ENCODE data around the gene TMEM218.
A peak's percentile ranks its signal among the peaks of the same experiment; 100 is the strongest.

TMEM218 gene

GRCh38 chr11:125069008-125069407 lies 42.4 kb downstream of the TMEM218 start:
- TF ChIP-seq NFIC (IDR thresholded peaks at IDR 0.05) (no peak), FOXM1 (IDR thresholded peaks at IDR 0.05; ENCODE audit: borderline replicate concordance, low read depth) (no peak)

DNA sequence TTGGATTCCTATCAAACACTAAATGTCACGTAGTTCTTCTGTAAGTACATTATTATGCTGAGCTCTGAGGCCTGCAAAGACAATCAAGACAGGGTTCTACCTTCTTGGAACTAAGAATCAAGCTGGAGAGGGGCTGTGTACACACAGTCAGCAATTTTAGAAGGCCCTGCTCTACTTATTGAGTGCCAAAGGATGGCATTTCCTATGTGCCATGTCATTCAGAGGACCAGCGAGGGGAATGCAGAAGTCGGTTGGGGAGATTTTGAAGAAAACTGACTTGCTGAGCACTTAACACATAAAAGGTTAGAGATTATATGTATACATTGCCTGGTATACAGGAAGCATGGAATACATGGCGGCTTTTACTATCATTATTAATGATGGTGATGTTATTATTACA lies 43.1 kb downstream of the TMEM218 start:
- TF ChIP-seq USF1 (IDR thresholded peaks at IDR 0.05) (no peak), FOXM1 (IDR thresholded peaks at IDR 0.05; ENCODE audit: borderline replicate concordance, low read depth) (no peak)

- no peak for TF ChIP-seq ZBTB7A (IDR thresholded peaks at IDR 0.05; ENCODE audit: low read depth)
- no peak for TF ChIP-seq FOXM1 (IDR thresholded peaks at IDR 0.05; ENCODE audit: borderline replicate concordance, low read depth)
- no peak for TF ChIP-seq TEAD4 (IDR thresholded peaks at IDR 0.05)
Observed at GRCh38 chr11:125064070-125064469, 47.4 kb downstream of the TMEM218 start.

GRCh38 chr11:125063429-125064043 lies 47.9 kb downstream of the TMEM218 start:
- TF ChIP-seq EGR1 (IDR thresholded peaks at IDR 0.05): no peak
- TF ChIP-seq FOXM1 (IDR thresholded peaks at IDR 0.05; ENCODE audit: borderline replicate concordance, low read depth): no peak
- no peak for TF ChIP-seq REST (IDR thresholded peaks at IDR 0.05; ENCODE audit: low read depth)
- TF ChIP-seq CEBPB (IDR thresholded peaks at IDR 0.05): no peak
- TF ChIP-seq TEAD4 (IDR thresholded peaks at IDR 0.05): no peak
- TF ChIP-seq, protein P1, sequence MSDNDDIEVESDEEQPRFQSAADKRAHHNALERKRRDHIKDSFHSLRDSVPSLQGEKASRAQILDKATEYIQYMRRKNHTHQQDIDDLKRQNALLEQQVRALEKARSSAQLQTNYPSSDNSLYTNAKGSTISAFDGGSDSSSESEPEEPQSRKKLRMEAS (IDR thresholded peaks at IDR 0.05): no peak
- no peak for TF ChIP-seq USF1 (IDR thresholded peaks at IDR 0.05)
- TF ChIP-seq ZBTB7A (IDR thresholded peaks at IDR 0.05; ENCODE audit: low read depth): no peak
- no peak for TF ChIP-seq YY1 (IDR thresholded peaks at IDR 0.05; ENCODE audit: low read depth)
- no peak for TF ChIP-seq CREB1 (IDR thresholded peaks at IDR 0.05; ENCODE audit: low read depth)
- no peak for TF ChIP-seq TAF1 (IDR thresholded peaks at IDR 0.05; ENCODE audit: low read depth)
- TF ChIP-seq EP300 (IDR thresholded peaks at IDR 0.05; ENCODE audit: borderline replicate concordance): no peak
- no peak for TF ChIP-seq NFIC (IDR thresholded peaks at IDR 0.05)
- TF ChIP-seq RAD21 (IDR thresholded peaks at IDR 0.05; ENCODE audit: low read depth): no peak
- TF ChIP-seq TCF12 (IDR thresholded peaks at IDR 0.05; ENCODE audit: low read depth): no peak

- TF ChIP-seq RAD21 (IDR thresholded peaks at IDR 0.05; ENCODE audit: low read depth) (0 out of 2 replicates have a peak, but pooled peaks have one; percentile 10), EP300 (IDR thresholded peaks at IDR 0.05; ENCODE audit: borderline replicate concordance) (no peak)
Observed at GRCh38 chr11:125062931-125063428, 48.4 kb downstream of the TMEM218 start, which contains the start of gene SLC37A2. Gene SLC37A2 (plus strand): TSS chr11:125063305. CDS start chr11:125063368, 63 bp downstream.

GRCh38 chr11:125062218-125062930 lies 49.1 kb downstream of the TMEM218 start:
- TF ChIP-seq TCF12 (IDR thresholded peaks at IDR 0.05; ENCODE audit: low read depth) (no peak), YY1 (IDR thresholded peaks at IDR 0.05; ENCODE audit: low read depth) (no peak), REST (IDR thresholded peaks at IDR 0.05; ENCODE audit: low read depth) (no peak), RAD21 (IDR thresholded peaks at IDR 0.05; ENCODE audit: low read depth) (no peak), EGR1 (IDR thresholded peaks at IDR 0.05) (no peak), TEAD4 (IDR thresholded peaks at IDR 0.05) (no peak), USF1 (IDR thresholded peaks at IDR 0.05) (no peak), TAF1 (IDR thresholded peaks at IDR 0.05; ENCODE audit: low read depth) (no peak), FOXM1 (IDR thresholded peaks at IDR 0.05; ENCODE audit: borderline replicate concordance, low read depth) (no peak), CEBPB (IDR thresholded peaks at IDR 0.05) (no peak), NFIC (IDR thresholded peaks at IDR 0.05) (no peak), EP300 (IDR thresholded peaks at IDR 0.05; ENCODE audit: borderline replicate concordance) (no peak), CREB1 (IDR thresholded peaks at IDR 0.05; ENCODE audit: low read depth) (no peak), ZBTB7A (IDR thresholded peaks at IDR 0.05; ENCODE audit: low read depth) (no peak)
- TF ChIP-seq, protein P1 (IDR thresholded peaks at IDR 0.05): no peak
